OCI-LY3 (cell line): ENCODE data around the gene BICC1.

Experiments
- H2AFZ ChIP-seq: fragments of 200-600, 300-600 bp; shearing (Covaris generic); 2 replicates; pipeline ENCODE4 v1.6.0; 2014; ENCODE audit warnings: antibody characterized with exemption, low read depth, low read length
- H3K27ac ChIP-seq: fragments of 200-600, 300-600 bp; sonication (generic); 2 replicates; pipeline ENCODE4 v1.5.1; 2014; ENCODE audit warnings: mild to moderate bottlenecking, low read length, moderate library complexity, mixed read lengths
- H3K27me3 ChIP-seq: fragments of 200-600, 300-600 bp; sonication (generic); 2 replicates; pipeline ENCODE4 v1.6.1; 2014; ENCODE audit warnings: low read depth, low read length, mixed read lengths
- H3K36me3 ChIP-seq: fragments of 200-600, 300-600 bp; sonication (generic); replicated peaks from 2 replicates; pipeline ENCODE3; 2014; ENCODE audit warnings: low read depth, low read length, mixed read lengths
- H3K4me1 ChIP-seq: fragments of 300-600, 200-600 bp; sonication (generic); 2 replicates; pipeline ENCODE4 v1.6.1; 2014; ENCODE audit warnings: low read length, mixed read lengths
- H3K4me2 ChIP-seq: fragments of 200-600, 300-600 bp; sonication (generic); 2 replicates; pipeline ENCODE4 v1.6.1; 2014; ENCODE audit warnings: low read length, mixed read lengths
- H3K4me3 ChIP-seq: fragments of 300-600, 200-600 bp; sonication (generic); 2 replicates; pipeline ENCODE4 v1.5.1; 2014; ENCODE audit warnings: antibody characterized with exemption, mild to moderate bottlenecking, low read length, moderate library complexity
- H3K79me2 ChIP-seq: fragments of 300-600, 200-600 bp; shearing (Covaris generic); 2 replicates; pipeline ENCODE4 v1.6.1; 2014; ENCODE audit warnings: mild to moderate bottlenecking, low read length, mixed read lengths
- H3K9ac ChIP-seq: fragments of 300-600, 200-600 bp; shearing (Covaris generic); 2 replicates; pipeline ENCODE4 v1.6.0; 2014; ENCODE audit warnings: mild to moderate bottlenecking, low read length, moderate library complexity
- H3K9me3 ChIP-seq: fragments of 200-600, 300-600 bp; shearing (Covaris generic); 2 replicates; pipeline ENCODE4 v1.6.1; 2014; ENCODE audit warnings: low read length, mixed read lengths; ENCODE audit not compliant: insufficient read depth
- H4K20me1 ChIP-seq: fragments of 200-600, 300-600 bp; sonication (generic); 2 replicates; pipeline ENCODE4 v1.6.1; 2016; ENCODE audit warnings: low read length, mixed read lengths; ENCODE audit not compliant: insufficient read depth
- CTCF ChIP-seq: fragments of 200-600, 300-600 bp; sonication (generic); IDR thresholded peaks from 2 replicates; pipeline ENCODE4 v1.5.1; 2014; ENCODE audit warnings: antibody characterized with exemption, low read length, low read depth
- EZH2phosphoT487 ChIP-seq: fragments of 200-600 bp; shearing (Covaris generic); IDR thresholded peaks from 2 replicates; pipeline ENCODE4 v1.6.1; 2018; ENCODE audit warnings: antibody characterized with exemption, mixed run types, low read depth

BICC1 gene

GRCh38 chr10:58477902-58478301 lies 34.8 kb upstream of the BICC1 start:
- Histone ChIP-seq H3K9ac (no peak overlapping the region), H3K4me3 (no peak overlapping the region), H3K27ac (no peak overlapping the region), H3K4me1 (no peaks in the 10 kb centered on the region), H3K27me3 (no peaks in the 10 kb centered on the region), H2AFZ (no peak overlapping the region), H3K9me3 (no peaks in the 10 kb centered on the region), H4K20me1 (no peaks in the 10 kb centered on the region), H3K79me2 (no peaks in the 10 kb centered on the region), H3K36me3 (no peaks in the 10 kb centered on the region), H3K4me2 (no peak overlapping the region)
- no peak for TF ChIP-seq CTCF
- TF ChIP-seq EZH2phosphoT487, result no peak

GRCh38 chr10:58479045-58479444 lies 33.6 kb upstream of the BICC1 start:
- Histone ChIP-seq H3K4me2 (no peak overlapping the region), H4K20me1 (no peaks in the 10 kb centered on the region), H2AFZ (no peak overlapping the region), H3K9me3 (no peaks in the 10 kb centered on the region), H3K79me2 (no peaks in the 10 kb centered on the region), H3K27ac (no peak overlapping the region), H3K36me3 (no peaks in the 10 kb centered on the region), H3K4me3 (no peak overlapping the region), H3K4me1 (no peaks in the 10 kb centered on the region), H3K9ac (no peak overlapping the region), H3K27me3 (no peaks in the 10 kb centered on the region)
- TF ChIP-seq EZH2phosphoT487 (no peak), CTCF (no peak)

DNA sequence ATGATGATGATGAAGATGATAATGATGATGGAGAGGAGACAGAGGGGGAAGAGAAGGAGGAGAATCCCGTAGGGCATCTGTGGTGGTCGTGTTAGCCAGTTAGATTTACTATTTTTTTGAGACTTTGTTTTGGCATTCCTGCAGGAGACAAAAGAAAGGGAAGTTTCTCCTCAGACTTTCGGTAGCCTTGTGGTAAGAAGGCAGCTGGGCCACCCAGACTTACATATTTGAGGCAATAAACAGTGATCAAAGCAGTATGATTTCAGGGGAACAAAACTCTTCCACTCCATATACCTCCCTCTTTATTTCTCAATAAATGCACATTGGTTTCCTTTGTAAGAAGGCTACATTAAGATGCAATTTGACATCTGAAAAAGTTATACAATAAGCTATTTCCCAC lies 32.4 kb upstream of the BICC1 start:
- H3K9me3 ChIP-seq, result no peaks in the 10 kb centered on the region
- H3K4me2 ChIP-seq, result no peak overlapping the region
- no peak overlapping the region for H3K9ac ChIP-seq
- H3K79me2 ChIP-seq, result no peaks in the 10 kb centered on the region
- no peak overlapping the region for H3K27ac ChIP-seq
- H3K27me3 ChIP-seq, result no peaks in the 10 kb centered on the region
- H2AFZ ChIP-seq, result no peak overlapping the region
- H3K36me3 ChIP-seq, result no peaks in the 10 kb centered on the region
- H3K4me1 ChIP-seq, result no peaks in the 10 kb centered on the region
- TF ChIP-seq CTCF (no peak), EZH2phosphoT487 (no peak)
- H3K4me3 ChIP-seq, result no peak overlapping the region
- H4K20me1 ChIP-seq, result no peaks in the 10 kb centered on the region

DNA sequence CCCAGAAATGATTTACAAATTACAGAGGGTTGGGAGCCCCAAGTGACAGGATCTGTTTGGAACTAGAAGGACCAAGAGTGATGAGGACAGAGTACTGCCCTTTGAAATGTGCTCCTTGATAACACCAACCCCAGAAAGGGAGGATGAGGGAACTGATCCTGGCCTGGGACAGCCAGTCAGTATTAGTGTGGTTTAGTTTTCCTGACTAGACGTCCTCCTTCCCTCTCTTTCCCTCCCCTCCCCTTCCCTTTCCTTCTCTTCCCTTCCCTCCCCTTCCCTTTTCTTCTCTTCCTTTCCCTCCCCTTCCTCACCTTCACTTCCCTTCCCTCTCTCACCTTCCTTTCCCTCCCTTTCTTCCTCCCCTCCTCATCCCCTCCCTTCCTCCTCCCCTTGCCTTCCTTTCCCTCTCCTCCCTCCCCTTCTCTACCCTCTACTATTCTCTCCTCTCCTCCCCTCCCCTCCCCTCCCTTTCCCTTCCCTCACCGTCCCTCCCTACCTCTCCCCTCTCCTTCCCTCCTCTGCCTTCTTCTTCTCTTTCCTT lies 31.0 kb upstream of the BICC1 start:
- H3K27me3 ChIP-seq, result no peaks in the 10 kb centered on the region
- H3K4me3 ChIP-seq, result no peak overlapping the region
- no peak overlapping the region for H3K27ac ChIP-seq
- no peaks in the 10 kb centered on the region for H3K79me2 ChIP-seq
- H3K9ac ChIP-seq, result no peak overlapping the region
- no peaks in the 10 kb centered on the region for H3K9me3 ChIP-seq
- H2AFZ ChIP-seq, result no peak overlapping the region
- H3K4me2 ChIP-seq, result no peak overlapping the region
- H4K20me1 ChIP-seq, result no peaks in the 10 kb centered on the region
- TF ChIP-seq CTCF (no peak), EZH2phosphoT487 (no peak)
- H3K4me1 ChIP-seq, result no peaks in the 10 kb centered on the region
- H3K36me3 ChIP-seq, result no peaks in the 10 kb centered on the region
